Activated T-helper 1 cell treated with Interleukin-2 at 50 U/mL for 16 hours (primary cell): Measurements from ENCODE around the gene MALL.
"Not testable (repeated sequence)": the region's sequence is repeated elsewhere in the genome, so short reads cannot be mapped to it uniquely, and the experiment has no call there.

Experiments used
- DNase-seq: peaks from one replicate; pipeline ENCODE4 v3.0.0-alpha.2; 2020; ENCODE audit warnings: low read depth

The MALL gene

GRCh38 chr2:110050222-110050621, 65.4 kb downstream of the MALL start:
- not testable (repeated sequence) for DNase-seq

GRCh38 chr2:110049769-110050168, 65.9 kb downstream of the MALL start:
- not testable (repeated sequence) for DNase-seq

GRCh38 chr2:110048255-110049197, 67.1 kb downstream of the MALL start:
- DNase-seq: not testable (repeated sequence)

- not testable (repeated sequence) for DNase-seq
These were observed 68.4 kb downstream of the MALL start for GRCh38 chr2:110047225-110047624.

GRCh38 chr2:110041941-110042660, 73.5 kb downstream of the MALL start:
- not testable (repeated sequence) for DNase-seq

GRCh38 chr2:110037336-110037735, 78.3 kb downstream of the MALL start:
- DNase-seq: not testable (repeated sequence)

GRCh38 chr2:110035384-110035783, 80.2 kb downstream of the MALL start:
- DNase-seq: not testable (repeated sequence)

- DNase-seq: not testable (repeated sequence)
These were observed 80.7 kb downstream of the MALL start for GRCh38 chr2:110034935-110035334.
